T-helper 1 cell (primary cell): ENCODE results near the gene APBB3.

ENCODE experiments used
- DNase-seq, 5 donors: peaks; one replicate each; pipeline ENCODE4 v3.0.0-alpha.2; 2012 to 2020

APBB3 gene

DNA sequence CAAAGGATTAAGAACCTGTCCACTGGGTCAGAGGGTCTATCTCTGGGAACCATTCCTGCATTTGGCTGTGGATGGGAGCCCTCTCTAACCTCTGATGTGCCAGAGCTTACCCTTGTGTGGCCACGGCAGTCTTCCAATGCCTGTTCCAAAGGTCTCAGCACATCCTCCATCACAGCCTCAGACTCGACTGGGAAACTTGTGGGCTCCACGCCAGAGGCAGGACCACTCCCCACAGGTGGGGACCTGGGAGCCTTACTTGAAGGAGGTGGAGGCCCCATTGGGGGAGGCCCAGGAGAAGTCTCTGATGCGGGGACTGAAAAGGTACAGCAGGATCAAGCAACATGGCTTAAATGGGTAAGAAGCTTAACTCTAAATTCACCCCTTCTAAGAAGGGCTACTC is 12.5 kb downstream of the APBB3 start:
- no peak for DNase-seq

DNA sequence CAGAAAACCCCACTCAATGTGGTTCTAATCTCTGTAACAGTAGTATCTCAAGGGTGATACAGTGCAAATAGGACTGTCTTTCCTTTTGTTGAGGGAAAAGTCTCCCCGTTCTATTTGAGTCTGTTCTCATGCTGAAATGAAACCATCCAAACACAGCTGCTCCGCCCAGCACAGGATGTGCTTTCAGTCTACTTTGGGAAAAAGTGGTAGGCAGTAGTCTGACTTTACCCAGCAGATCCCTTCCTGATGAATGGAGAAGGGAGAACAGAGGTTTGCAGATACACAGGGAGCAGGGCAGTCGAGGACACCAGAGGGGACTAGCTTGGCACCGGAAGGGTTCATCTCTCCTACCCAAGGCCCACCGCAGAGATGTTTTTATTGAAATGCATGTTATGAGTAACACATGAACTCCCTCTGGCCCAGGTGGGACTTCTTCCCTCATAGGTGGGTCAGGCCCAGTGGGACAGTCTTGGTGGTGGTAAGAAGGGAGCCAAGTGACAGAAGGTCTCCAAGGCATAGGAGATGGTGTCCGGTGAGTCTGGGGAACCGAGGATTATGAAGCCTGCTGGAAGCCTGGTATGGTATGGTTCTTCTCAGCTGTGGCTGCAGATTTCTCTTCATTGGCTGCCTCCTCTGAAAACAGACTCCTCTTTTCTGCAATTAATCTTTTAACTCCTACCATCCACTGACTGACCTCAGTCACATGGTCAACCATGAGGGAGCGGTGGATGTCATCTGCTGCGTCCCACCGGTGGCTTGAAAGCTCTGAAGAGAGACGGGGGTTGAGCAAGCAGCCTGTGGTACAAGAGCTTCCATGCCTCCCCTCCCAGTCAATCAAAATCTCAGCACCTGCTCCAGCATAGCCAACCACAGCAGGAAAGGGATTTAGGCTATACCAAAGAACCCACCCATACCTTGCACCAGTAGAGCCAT is 14.0 kb downstream of the APBB3 start:
- no peak for DNase-seq

DNA sequence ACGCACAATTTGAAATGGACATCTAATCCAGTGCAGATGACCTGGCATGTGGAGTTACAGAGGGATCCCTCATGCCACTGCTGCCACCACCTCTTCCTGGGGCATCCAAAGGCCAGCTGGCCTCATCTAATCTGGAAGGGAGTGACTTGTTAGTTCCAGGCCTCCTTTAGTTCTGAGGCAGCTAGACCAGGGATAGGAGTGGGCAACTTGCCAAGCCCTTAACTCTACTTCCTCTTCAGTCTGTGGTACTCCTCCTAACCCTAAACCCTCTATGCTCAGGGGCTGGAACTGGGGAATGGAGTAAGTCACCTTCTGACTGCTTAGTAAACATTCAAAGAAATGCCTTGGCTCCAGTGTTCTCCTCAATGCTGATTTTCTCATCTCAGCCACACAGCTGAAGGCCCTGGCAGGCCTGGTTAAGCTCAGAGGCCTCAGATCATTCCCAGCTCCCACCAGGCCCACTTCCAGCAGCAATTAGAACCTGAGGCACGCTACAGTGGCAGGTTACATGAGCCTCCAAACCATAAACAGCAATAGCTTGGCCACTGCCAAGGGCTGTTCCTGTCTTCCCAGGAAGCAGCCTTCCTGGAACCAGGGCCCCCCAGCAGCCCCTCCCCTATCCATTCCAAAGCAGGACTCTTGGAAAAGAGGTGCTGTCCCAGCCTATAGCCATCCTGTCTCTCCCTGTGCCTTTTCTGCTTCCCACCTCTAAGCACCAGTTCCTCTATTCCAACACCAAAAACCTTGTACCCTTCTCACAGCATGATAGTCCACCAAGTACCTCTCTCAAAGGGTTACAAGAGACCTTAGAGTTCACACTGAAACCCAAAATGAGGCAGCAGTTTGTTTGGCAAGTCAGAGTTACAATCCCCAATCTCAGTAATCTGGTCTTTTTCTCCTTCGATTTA is 14.9 kb downstream of the APBB3 start:
- DNase-seq, result no peak

DNA sequence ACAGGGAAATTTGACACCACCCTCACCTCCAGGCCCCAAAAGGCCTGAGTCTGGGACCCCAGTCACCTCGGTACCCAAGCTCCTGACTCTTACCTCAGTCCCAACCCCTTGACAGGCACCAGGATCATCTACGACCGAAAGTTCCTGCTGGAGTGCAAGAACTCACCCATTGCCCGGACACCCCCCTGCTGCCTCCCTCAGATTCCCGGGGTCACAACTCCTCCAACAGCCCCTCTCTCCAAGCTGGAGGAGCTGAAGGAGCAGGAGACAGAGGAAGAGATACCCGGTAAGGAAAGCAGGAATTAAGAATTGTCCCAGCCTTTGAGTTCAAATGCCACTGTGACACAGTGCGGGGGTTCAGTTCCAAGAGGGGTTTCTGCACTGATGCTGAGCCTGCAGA is 15.6 kb downstream of the APBB3 start:
- no peak for DNase-seq

DNA sequence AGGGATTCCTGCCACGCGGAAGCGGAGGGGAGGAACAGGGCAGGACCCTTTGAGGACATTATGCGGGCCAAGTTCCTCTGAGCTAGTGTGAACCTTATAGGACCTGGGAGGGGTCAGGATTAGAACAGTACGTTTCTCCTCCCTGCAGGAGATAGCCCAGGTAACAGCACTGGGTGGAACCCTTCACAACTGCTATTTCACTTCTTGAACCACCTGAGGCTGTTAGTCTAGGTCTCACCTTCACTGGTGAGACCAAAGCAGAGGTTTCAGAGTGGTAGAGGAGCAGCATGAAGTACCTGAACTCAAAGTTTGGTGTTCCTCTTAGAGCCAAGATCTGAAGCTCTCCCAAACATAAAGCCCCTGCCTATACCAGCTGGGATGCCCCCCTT is 16.1 kb downstream of the APBB3 start:
- no peak for DNase-seq

DNA sequence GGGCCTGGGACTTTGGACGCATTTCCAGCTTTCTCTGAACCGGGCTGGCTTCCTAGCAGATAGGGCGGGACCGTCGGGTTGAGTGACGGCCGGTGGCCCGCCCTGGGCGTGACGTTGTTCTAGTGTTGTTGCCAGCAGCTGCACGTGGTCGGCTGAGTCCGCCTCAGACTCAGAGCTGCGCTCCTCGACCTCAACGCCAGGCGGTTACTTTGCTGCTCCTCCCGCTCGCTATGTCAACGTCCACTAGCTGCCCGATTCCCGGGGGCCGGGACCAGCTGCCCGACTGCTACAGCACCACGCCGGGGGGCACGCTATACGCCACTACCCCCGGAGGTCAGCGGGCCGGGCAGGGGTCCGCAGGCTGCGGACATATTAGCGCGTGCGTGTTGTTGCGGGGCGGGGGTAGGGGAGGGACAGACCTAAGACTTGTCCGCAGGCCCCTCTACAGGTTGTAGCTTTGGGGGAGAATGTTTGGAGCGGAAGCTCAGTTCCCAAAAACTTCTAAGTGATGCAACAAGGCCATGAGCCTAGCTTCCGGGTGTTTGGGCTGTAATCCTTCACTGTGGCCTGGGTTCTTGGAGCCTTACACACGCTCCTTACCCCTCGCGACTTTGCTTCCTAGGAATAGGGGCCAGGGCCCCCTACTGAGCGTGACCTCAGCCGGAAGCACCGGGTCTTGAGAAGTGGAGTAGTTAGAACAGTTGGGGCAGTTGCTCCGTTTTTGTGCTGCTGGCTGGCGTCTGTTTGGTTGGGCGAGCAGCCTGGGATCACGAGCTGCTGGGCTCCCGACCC is 16.7 kb downstream of the APBB3 start, which contains the start of gene EIF4EBP3:
EIF4EBP3 (plus strand) TSS at position 155 of the 792 bp plus-strand sequence; CDS start at position 231, 76 bp downstream.
- DNase-seq, result peak; percentile 73 to 87 (median 84)

DNA sequence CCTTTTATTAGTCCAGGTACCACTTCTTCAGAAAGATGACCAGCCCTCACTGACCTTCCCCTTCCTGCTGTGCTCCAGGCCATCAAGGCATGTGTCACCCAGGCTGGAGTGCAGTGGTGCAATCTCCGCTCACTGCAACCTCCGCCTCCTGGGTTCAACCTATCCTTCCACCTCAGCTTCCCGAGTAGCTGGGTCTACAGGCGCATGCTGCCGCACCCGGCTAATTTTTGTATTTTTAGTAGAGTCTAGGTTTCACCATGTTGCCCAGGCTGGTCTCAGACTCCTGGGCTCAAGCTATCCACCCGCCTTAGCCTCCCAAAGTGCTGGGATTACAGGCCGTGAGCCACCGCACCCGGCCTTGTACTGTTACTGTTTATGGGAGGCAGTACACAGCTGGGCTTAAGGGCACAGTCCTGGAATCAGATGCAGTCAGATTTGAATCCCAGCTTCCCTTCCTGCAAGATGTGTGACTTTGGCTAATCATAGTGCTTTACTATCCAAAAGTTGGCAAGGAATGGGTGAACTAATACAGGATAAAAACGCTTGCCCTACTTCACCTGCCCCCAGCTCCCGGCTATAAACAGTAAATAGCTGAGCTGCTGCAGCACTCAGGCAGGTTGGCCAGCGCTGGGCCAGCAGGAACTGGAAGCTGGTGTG is 17.4 kb downstream of the APBB3 start:
- DNase-seq, result no peak

DNA sequence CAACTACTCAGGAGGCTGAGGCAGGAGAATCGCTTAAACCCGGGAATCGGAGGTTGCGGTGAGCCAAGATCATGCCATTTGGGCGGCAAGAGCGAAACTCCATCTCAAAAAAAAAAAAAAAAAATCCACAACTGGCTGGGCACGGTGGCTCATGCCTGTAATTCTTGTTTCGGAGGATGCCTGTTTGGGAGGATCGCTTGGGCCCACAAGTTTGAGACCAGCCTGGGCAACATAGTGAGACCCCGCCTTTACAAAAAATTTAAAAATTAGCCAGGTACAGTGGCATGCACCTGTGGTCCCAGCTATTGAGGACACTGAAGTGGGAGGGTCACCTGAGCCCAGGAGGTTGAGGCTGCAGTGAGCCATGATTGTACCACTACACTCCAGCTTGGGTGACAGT is 18.8 kb downstream of the APBB3 start:
- DNase-seq, result no peak

DNA sequence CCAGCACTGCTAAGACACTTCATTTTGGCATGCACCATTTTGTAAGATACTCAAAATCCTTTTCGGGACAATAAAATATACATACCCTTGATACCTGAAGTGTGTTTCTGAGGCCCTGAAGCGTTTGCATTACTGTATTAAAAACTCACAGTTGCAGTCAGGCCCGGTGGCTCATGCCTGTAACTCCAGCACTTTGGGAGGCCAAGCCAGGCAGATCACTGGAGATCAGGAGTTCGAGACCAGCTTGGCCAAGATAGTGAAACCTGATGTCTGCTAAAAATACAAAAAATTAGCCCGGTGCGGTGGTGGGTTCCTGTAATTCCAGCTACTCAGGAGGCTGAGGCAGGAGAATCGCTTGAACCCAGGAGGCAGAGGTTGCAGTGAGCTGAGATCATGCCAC is 19.4 kb downstream of the APBB3 start:
- no peak for DNase-seq

DNA sequence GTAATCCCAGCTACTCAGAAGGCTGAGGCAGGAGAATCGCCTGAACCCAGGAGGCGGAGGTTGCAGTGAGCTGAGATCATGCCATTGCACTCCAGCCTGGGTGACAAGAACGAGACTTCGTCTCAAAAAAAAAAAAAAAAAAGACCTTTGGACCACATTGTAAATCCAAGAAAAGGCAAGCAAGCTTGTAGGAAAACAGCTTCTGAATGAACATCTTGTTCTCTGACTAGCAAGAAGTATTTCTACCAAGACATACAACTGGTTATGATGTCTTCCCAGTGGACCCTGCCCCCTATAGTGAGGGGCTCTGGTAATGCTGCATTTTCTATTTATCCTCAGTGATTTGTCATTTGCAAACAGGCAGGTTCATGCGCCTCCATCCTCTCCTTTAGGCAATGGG is 21.4 kb downstream of the APBB3 start:
- DNase-seq, result no peak

DNA sequence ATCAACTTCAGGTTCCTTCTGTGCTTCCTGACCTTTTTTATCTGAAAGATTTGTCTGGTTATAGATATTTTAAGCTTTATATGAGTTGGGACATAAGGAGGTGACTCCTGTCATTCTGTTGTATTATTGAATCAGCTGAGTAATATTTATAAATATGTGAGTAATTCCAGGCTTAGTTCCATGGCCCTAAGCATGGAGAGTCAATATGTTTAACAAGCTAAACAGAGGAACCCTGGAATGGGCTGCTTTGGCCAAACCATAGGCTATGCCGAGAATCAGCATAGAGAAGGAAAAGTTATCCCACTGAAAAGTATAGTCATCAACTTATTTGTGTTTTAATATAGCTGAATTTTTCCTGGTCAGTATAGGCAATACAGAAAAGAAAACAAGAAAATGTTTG is 24.2 kb downstream of the APBB3 start:
- DNase-seq, result no peak

DNA sequence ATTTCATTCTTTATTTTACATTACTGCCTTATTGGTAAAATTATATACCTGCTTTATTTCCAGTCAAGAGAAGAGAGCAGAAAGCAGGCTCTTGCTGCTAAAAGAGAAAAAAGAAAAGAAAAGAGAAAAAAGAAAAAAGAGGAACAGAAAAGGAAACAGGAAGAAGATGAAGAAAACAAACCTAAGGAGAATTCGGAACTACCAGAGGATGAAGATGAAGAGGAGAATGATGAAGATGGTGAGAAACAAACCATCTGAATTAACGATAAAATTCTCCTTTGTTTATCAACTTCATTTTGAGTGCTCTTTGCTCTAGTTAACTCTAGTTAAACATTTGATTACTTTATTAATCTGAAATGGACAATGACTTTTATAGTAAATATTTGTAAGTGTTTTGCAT is 40.4 kb downstream of the APBB3 start:
- DNase-seq, result no peak

DNA sequence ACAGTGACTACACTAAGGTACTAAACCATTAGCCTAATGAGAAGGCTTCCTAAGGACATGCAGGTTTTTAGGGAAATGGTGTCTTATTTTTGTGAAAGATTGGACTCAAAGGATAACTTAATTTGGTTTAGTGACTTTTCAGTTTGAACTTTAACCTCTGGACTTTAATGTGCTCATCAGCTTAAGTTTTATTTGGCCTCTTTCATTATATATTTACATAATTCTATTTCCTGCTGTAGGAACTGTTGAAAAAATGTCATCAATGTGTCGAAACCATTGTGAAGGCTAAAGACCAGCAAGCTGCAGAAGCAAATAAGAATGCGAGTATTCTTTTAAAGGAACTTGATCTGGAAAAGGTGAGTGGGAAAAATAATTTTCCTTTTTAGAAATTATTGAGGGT is 51.3 kb downstream of the APBB3 start:
- DNase-seq, result no peak

DNA sequence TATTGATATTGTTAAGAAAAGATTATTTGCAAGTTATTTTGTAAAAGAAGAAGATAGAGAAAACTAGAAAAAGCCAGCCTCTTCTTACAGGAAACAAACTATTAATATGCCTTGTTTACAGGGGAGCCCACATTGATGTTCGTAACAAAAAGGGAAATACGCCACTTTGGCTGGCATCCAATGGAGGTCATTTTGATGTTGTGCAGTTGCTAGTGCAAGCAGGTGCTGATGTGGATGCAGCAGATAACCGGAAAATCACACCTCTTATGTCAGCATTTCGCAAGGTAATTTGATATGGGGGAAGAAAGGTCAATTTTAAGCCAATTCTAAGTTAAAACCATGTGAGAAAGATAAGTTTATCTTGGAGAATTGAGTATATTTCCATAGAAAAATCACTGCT is 54.5 kb downstream of the APBB3 start:
- DNase-seq, result no peak
